ENCODE measurements around the gene ANKRD44.

Gene ANKRD44

GRCh38 chr2:197328461-197328860 is 17.9 kb upstream of the ANKRD44 start:
- TF ChIP-seq GATA3 (IDR thresholded peaks at IDR 0.05; ENCODE audit: low read depth, low read length) (no peak), GATA2 (IDR thresholded peaks at IDR 0.05; ENCODE audit: low read depth, low read length) (no peak)

DNA sequence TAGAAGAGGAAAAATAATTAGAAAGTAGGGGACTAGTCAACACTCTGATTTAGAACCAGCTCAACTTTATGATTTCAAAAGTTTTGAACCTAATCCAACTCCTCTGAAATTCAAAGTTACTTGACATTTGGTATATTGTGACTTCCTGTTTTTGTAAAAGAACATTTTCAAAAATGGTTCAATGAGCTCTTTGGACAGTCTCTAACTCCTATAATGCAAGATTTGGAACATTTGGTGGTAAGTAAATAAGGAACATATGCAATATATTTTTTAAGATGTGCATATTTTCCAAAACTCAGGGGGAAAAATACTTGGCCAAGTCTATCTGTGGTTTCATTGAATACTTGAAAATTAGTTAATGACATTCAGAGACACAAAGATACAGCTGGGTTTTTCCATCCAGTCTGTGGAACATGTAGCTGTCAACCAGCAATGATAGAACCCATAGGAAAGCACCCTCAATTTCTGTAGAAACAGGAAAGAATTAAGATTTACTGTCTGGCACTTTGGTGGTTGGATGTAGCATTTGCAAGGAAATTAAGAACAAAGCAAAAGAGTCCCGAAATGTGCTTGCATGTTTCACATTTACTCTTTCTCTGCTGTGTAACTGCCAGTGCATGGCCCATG is 17.0 kb upstream of the ANKRD44 start:
- TF ChIP-seq GATA2 (IDR thresholded peaks at IDR 0.05; ENCODE audit: low read depth, low read length): no peak
- TF ChIP-seq GATA3 (IDR thresholded peaks at IDR 0.05; ENCODE audit: low read depth, low read length): no peak

- TF ChIP-seq GATA2 (IDR thresholded peaks at IDR 0.05; ENCODE audit: low read depth, low read length) (no peak), GATA3 (IDR thresholded peaks at IDR 0.05; ENCODE audit: low read depth, low read length) (no peak)
Observed at GRCh38 chr2:197327073-197327471, 16.5 kb upstream of the ANKRD44 start.

DNA sequence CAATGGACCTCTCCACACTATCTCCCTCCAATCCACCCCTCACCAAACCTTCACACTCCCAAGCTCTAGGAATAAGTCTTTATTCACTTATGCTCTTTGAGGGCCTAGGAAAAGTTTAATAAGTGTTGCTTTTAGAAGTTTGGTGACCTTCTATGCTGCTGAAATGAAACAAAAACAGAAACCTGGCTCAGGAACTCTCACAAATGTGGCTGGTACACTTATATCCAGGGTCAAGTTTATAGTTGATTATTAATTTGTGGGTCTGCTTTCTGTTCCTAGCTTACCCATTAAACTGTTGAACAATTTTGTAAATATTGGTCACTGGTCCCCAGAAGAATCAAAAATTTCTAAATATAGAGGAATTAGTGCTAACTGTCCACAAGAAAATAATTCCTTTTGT is 14.2 kb upstream of the ANKRD44 start:
- TF ChIP-seq GATA3 (IDR thresholded peaks at IDR 0.05; ENCODE audit: low read depth, low read length) (no peak), GATA2 (IDR thresholded peaks at IDR 0.05; ENCODE audit: low read depth, low read length) (no peak)

DNA sequence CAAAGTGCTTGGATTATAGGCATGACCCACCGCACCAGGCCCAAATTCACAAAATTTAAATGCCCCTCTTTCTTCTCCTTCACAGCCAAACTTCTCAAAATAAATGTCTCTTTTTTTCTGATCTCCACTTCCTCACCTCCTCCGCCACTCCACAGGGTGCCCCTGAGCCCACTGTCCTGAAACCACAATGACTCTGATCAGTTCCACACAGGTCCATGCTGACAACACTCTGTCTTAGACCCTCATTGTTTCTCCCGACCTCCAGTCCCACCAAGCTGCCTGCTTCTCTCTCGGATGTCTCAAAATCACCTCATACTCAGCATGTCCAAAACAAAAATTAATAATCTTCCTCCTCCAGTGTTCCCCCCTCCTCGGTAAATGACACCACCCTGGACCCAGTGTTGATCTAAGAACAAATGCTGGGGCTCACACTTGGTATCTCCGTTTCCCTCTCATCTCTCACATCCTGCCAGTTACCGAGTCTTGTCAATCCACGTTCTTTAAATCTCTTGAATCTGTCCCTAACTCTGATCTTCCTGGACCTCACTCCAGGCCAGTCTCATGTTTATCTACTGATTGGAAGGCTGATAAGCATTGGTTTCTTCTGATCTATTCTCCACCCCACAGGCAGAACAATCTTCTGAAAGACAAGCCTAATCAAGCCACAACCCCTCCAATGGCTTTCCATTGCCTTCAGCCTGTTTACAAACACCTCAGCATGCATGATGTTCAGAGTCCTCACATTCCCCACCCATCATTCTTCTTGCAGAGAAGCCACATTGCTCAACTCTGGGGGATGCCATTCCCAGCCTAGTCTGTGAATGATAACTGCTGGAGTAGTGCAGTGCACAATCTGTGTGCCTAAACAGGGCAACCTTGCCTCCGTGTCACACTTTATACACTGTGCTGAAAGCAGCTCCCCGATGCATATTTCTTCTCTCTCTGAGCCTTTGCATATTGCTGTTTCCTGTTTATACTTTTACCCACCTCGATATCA is 12.4 kb upstream of the ANKRD44 start:
- TF ChIP-seq GATA3 (IDR thresholded peaks at IDR 0.05; ENCODE audit: low read depth, low read length) (no peak), GATA2 (IDR thresholded peaks at IDR 0.05; ENCODE audit: low read depth, low read length) (no peak)

DNA sequence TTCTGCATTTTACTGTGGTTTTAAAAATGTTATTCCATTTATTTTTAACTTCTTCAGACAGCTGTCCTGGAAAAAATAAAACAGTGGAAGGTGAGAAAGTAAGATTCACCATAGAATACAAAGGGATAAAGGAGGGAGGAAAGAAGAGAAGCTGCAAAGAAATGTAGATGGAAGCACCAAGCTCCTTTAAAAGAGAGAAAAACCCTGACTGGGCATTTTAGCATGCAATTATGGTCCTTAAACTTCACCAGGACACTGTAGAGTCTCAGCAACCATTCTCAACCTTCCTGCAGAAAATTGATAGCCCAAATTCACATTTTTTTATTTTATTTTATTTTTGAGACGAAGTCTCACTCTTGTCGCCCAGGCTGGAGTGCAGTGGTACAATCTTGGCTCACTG is 11.6 kb upstream of the ANKRD44 start:
- TF ChIP-seq GATA2 (IDR thresholded peaks at IDR 0.05; ENCODE audit: low read depth, low read length): no peak
- no peak for TF ChIP-seq GATA3 (IDR thresholded peaks at IDR 0.05; ENCODE audit: low read depth, low read length)

- TF ChIP-seq GATA2 (IDR thresholded peaks at IDR 0.05; ENCODE audit: low read depth, low read length): no peak
- no peak for TF ChIP-seq GATA3 (IDR thresholded peaks at IDR 0.05; ENCODE audit: low read depth, low read length)
Observed at GRCh38 chr2:197315371-197315770, 4.8 kb upstream of the ANKRD44 start.

DNA sequence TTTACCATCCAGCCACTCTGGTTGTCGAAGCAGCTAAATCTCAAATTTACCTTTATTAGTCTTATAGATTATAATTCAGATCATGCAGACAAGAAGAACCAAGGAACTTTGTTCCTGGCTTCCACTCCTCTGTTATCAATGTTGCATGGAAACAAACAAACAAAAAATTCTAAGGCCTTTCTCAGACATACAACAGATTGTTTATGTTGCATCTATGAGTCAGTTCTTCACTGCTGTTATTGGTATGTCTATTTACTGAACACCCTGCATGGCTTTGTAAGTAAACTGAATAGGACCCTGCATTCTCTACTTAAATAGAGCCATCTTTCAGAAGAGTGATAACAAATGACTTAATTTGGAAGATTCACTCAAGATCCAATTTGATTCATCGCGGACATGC is 1.6 kb upstream of the ANKRD44 start:
- TF ChIP-seq GATA3 (IDR thresholded peaks at IDR 0.05; ENCODE audit: low read depth, low read length): no peak
- TF ChIP-seq GATA2 (IDR thresholded peaks at IDR 0.05; ENCODE audit: low read depth, low read length): no peak

- peak; percentile 56; the same call in 1 of the 2 replicates for TF ChIP-seq GATA2 (IDR thresholded peaks at IDR 0.05; ENCODE audit: low read depth, low read length)
- no peak for TF ChIP-seq GATA3 (IDR thresholded peaks at IDR 0.05; ENCODE audit: low read depth, low read length)
Observed at GRCh38 chr2:197311421-197312033, 947 bp upstream of the ANKRD44 start.

DNA sequence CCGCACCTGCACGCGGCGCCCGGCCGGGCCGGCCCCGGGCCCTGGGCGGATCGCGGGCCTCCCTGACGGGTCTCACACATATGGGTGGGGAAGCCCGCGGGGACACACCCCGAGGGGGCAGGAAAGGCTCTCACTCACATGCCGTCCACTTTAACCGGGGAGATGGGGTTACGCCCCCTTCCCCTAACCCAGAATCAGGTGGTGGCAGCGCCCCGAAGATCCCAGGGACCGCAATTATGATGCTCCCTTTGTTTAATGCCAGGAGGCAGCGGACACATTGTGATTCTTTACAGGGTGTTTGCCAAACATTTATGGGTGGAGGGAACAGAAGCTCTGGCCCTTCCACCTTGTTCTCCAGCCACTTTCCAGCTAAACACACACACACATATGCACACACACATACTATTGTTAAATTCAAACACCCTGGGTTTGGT is 424 bp upstream of the ANKRD44 start:
- TF ChIP-seq GATA2 (IDR thresholded peaks at IDR 0.05; ENCODE audit: low read depth, low read length) (no peak), GATA3 (IDR thresholded peaks at IDR 0.05; ENCODE audit: low read depth, low read length) (no peak)

- TF ChIP-seq GATA3 (IDR thresholded peaks at IDR 0.05; ENCODE audit: low read depth, low read length) (no peak), GATA2 (IDR thresholded peaks at IDR 0.05; ENCODE audit: low read depth, low read length) (no peak)
Observed at GRCh38 chr2:197309691-197310231, 819 bp downstream of the ANKRD44 start.

DNA sequence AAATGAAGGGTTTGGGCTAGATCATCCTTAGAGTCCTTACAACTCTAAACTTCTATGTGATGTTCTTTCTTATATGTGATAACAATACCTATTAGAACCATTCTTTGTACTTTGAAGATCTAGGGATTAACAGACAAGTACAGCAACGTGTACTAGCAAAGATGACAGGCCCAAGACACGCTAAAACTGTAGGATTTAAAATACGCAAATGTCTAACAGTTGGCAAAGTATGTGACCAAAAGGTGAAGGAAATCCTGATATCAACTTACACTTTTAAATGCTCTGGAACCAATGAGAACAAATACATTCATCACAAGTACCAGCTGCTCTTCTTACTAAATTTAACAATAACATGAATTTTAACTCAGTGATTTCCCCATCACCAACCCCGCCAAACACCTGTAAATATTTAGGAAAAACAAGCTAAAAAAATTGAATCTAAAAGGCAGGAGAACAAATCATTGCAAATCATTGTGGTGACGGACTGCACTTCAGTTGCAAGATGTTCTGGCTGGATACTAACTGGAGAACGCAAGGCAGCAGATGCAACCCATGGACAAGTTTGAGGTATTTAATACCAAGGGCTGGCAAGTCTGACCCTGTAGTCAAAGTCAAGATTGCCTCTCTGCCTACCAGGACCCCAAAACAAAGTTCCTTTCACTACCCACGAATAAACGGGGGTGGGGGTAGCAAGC is 1.4 kb downstream of the ANKRD44 start:
- no peak for TF ChIP-seq GATA3 (IDR thresholded peaks at IDR 0.05; ENCODE audit: low read depth, low read length)
- no peak for TF ChIP-seq GATA2 (IDR thresholded peaks at IDR 0.05; ENCODE audit: low read depth, low read length)

DNA sequence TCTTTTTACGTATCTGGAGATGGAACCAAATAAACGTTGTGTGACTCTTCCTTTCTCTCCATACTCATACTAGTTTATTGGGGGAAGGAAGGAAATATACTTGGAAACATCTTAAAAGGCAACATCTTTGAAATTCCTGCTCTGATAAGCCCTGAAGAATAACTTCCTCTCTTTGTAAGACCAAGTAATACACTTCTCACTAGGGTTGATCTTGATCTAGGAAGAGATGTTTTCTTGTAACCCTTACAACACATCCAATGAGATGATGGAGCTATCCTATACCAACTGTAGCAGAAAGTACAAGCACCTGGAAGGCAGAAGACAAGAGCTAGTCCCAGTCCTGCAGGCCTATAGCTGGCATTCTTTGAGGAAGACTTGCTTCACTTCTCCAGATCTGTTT is 2.0 kb downstream of the ANKRD44 start:
- TF ChIP-seq GATA3 (IDR thresholded peaks at IDR 0.05; ENCODE audit: low read depth, low read length) (no peak), GATA2 (IDR thresholded peaks at IDR 0.05; ENCODE audit: low read depth, low read length) (no peak)
